NCI-H345 treated with DMSO at 0.1 percent for 48 hours (cell line): ENCODE results near the gene EIF4A2.
A peak's percentile ranks its signal among the peaks of the same experiment; 100 is the strongest.

Experiments
- DNase-seq: peaks from one replicate; lab custom pipeline; 2025; ENCODE audit not compliant: unreplicated experiment; lab: John Stamatoyannopoulos, UW

EIF4A2 gene

GRCh38 chr3:186783058-186783730, at the start of gene EIF4A2:
Gene EIF4A2, plus strand, starts transcription at chr3:186783577. Its CDS starts 34 bp downstream, at chr3:186783611.
- DNase-seq: peak; percentile 82

GRCh38 chr3:186742618-186743380, 40.6 kb upstream of the EIF4A2 start:
- no peak for DNase-seq

GRCh38 chr3:186743666-186744065, 39.7 kb upstream of the EIF4A2 start:
- DNase-seq: no peak

- DNase-seq: no peak
Measured at GRCh38 chr3:186746008-186746407, 37.4 kb upstream of the EIF4A2 start.

- DNase-seq: no peak
Measured at GRCh38 chr3:186750316-186750715, 33.1 kb upstream of the EIF4A2 start.

GRCh38 chr3:186751480-186751879, 31.9 kb upstream of the EIF4A2 start:
- DNase-seq: no peak

- no peak for DNase-seq
Measured at GRCh38 chr3:186754006-186754405, 29.4 kb upstream of the EIF4A2 start.

GRCh38 chr3:186754871-186755270, 28.5 kb upstream of the EIF4A2 start:
- DNase-seq: no peak

GRCh38 chr3:186757214-186757613, 26.2 kb upstream of the EIF4A2 start:
- DNase-seq: no peak

GRCh38 chr3:186757686-186758220, 25.6 kb upstream of the EIF4A2 start:
- DNase-seq: no peak

- DNase-seq: no peak
Measured at GRCh38 chr3:186759231-186759930, 24.0 kb upstream of the EIF4A2 start.

- no peak for DNase-seq
Measured at GRCh38 chr3:186760141-186760833, 23.1 kb upstream of the EIF4A2 start.

- DNase-seq: no peak
Measured at GRCh38 chr3:186760897-186761447, 22.4 kb upstream of the EIF4A2 start.

- DNase-seq: no peak
Measured at GRCh38 chr3:186772281-186772694, 11.1 kb upstream of the EIF4A2 start.

- DNase-seq: no peak
Measured at GRCh38 chr3:186772701-186773417, 10.5 kb upstream of the EIF4A2 start.

- DNase-seq: no peak
Measured at GRCh38 chr3:186775999-186776398, 7.4 kb upstream of the EIF4A2 start.

GRCh38 chr3:186779204-186779603, 4.2 kb upstream of the EIF4A2 start:
- no peak for DNase-seq

GRCh38 chr3:186782542-186783057, 777 bp upstream of the EIF4A2 start:
- peak; percentile 79 for DNase-seq

- peak; percentile 44 for DNase-seq
Measured at GRCh38 chr3:186783731-186784515, 546 bp downstream of the EIF4A2 start.
